H9 (cell line): ENCODE data around the gene CES2. TPM values are rescaled to one million over a fixed set of nuclear protein-coding genes. Genes with fewer than 3 reads are reported as not detected.

ENCODE experiments used
- DNase-seq: peaks from one replicate; pipeline ENCODE4 v3.0.0-alpha.2; 2017
- H2AFZ ChIP-seq: one replicate; pipeline ENCODE4 v1.6.1; 2013; ENCODE audit warnings: mild to moderate bottlenecking, low read length, control low read depth, moderate library complexity
- H2AK5ac ChIP-seq: 2 replicates; pipeline ENCODE4 v1.6.1; 2013; ENCODE audit warnings: low read length, control low read depth, mixed read lengths; ENCODE audit not compliant: insufficient read length
- H2BK120ac ChIP-seq: one replicate; pipeline ENCODE4 v1.6.1; 2013; ENCODE audit warnings: low read depth, mild to moderate bottlenecking, low read length, control low read depth, inconsistent platforms; ENCODE audit not compliant: poor library complexity, severe bottlenecking
- H2BK12ac ChIP-seq: 2 replicates; pipeline ENCODE4 v1.6.1; 2013; ENCODE audit warnings: low read length, control low read depth, mixed read lengths, low read depth; ENCODE audit not compliant: insufficient read length
- H2BK15ac ChIP-seq: 2 replicates; pipeline ENCODE4 v1.6.1; 2013; ENCODE audit warnings: low read depth, low read length, control low read depth
- H2BK20ac ChIP-seq: one replicate; pipeline ENCODE4 v1.6.1; 2013; ENCODE audit warnings: low read depth, mild to moderate bottlenecking, low read length, control low read depth, inconsistent platforms; ENCODE audit not compliant: poor library complexity, severe bottlenecking
- H2BK5ac ChIP-seq: 2 replicates; pipeline ENCODE4 v1.6.1; 2013; ENCODE audit warnings: low read length, control low read depth, mixed read lengths; ENCODE audit not compliant: insufficient read length
- H3K14ac ChIP-seq: 2 replicates; pipeline ENCODE4 v1.6.1; 2013; ENCODE audit warnings: low read length, control low read depth; ENCODE audit not compliant: insufficient read depth
- H3K18ac ChIP-seq: 2 replicates; pipeline ENCODE4 v1.6.1; 2013; ENCODE audit warnings: low read depth, mild to moderate bottlenecking, mixed read lengths, low read length, control low read depth; ENCODE audit not compliant: insufficient read length
- H3K23ac ChIP-seq: 2 replicates; pipeline ENCODE4 v1.6.1; 2013; ENCODE audit warnings: low read length, control low read depth, mixed read lengths, low read depth; ENCODE audit not compliant: insufficient read length
- H3K23me2 ChIP-seq: 2 replicates; pipeline ENCODE4 v1.6.1; 2013; ENCODE audit warnings: low read depth, mild to moderate bottlenecking, mixed read lengths, low read length, control low read depth; ENCODE audit not compliant: insufficient read length, poor library complexity, severe bottlenecking
- H3K27ac ChIP-seq: 2 replicates; pipeline ENCODE4 v1.5.1; 2013; ENCODE audit warnings: low read length, control low read depth, mixed read lengths, low read depth; ENCODE audit not compliant: insufficient read length
- H3K27me3 ChIP-seq: 2 replicates; pipeline ENCODE4 v1.6.1; 2013; ENCODE audit warnings: low read length, control low read depth, inconsistent platforms; ENCODE audit not compliant: insufficient read depth
- H3K4ac ChIP-seq: 2 replicates; pipeline ENCODE4 v1.6.1; 2013; ENCODE audit warnings: low read depth, mild to moderate bottlenecking, control low read depth, inconsistent platforms, low read length, moderate library complexity
- H3K4me1 ChIP-seq: 2 replicates; pipeline ENCODE4 v1.6.1; 2013; ENCODE audit warnings: low read length, control low read depth, inconsistent platforms; ENCODE audit not compliant: insufficient read depth
- H3K4me2 ChIP-seq: 2 replicates; pipeline ENCODE4 v1.6.1; 2013; ENCODE audit warnings: low read length, control low read depth, mixed read lengths; ENCODE audit not compliant: insufficient read length, insufficient read depth
- H3K56ac ChIP-seq: 2 replicates; pipeline ENCODE4 v1.6.1; 2013; ENCODE audit warnings: low read depth, mild to moderate bottlenecking, mixed read lengths, low read length, control low read depth; ENCODE audit not compliant: insufficient read length
- H3K79me1 ChIP-seq: 2 replicates; pipeline ENCODE4 v1.6.1; 2013; ENCODE audit warnings: low read depth, mild to moderate bottlenecking, moderate library complexity, low read length, control low read depth, inconsistent platforms; ENCODE audit not compliant: insufficient read depth, poor library complexity, severe bottlenecking
- H3K79me2 ChIP-seq: 2 replicates; pipeline ENCODE4 v1.6.1; 2013; ENCODE audit warnings: low read length, control low read depth, inconsistent platforms; ENCODE audit not compliant: insufficient read depth
- H3K9ac ChIP-seq: 2 replicates; pipeline ENCODE4 v1.6.1; 2013; ENCODE audit warnings: low read length, control low read depth, mixed read lengths; ENCODE audit not compliant: insufficient read length; ENCODE audit errors: extremely low read depth
- H3K9me3 ChIP-seq: one replicate; pipeline ENCODE4 v1.6.1; 2013; ENCODE audit warnings: low read depth, low read length, inconsistent platforms; ENCODE audit not compliant: control insufficient read depth
- H3T11ph ChIP-seq: one replicate; pipeline ENCODE4 v1.6.1; 2013; ENCODE audit warnings: mild to moderate bottlenecking, low read length, control low read depth, inconsistent platforms
- H4K20me1 ChIP-seq: one replicate; pipeline ENCODE4 v1.6.1; 2013; ENCODE audit not compliant: control insufficient read depth, insufficient read length, insufficient read depth
- H4K5ac ChIP-seq: 2 replicates; pipeline ENCODE4 v1.6.1; 2013; ENCODE audit warnings: low read depth, mild to moderate bottlenecking, mixed read lengths, low read length, control low read depth; ENCODE audit not compliant: insufficient read length
- H4K8ac ChIP-seq: replicated peaks from 2 replicates; pipeline ENCODE4 v1.6.1; 2013; ENCODE audit warnings: low read length, control low read depth, mixed read lengths, low read depth; ENCODE audit not compliant: insufficient read length
- H4K91ac ChIP-seq: 2 replicates; pipeline ENCODE4 v1.6.1; 2013; ENCODE audit warnings: low read depth, mild to moderate bottlenecking, moderate library complexity, mixed read lengths, low read length, control low read depth; ENCODE audit not compliant: insufficient read length
- H3K27ac Mint-ChIP-seq, 3 experiments: 2 replicates in 2 of 3; 3 replicates in 1 of 3; pipeline ENCODE4 v1.8.0; 2020 to 2021; ENCODE audit warnings: mixed read lengths in 3 of 3, mild to moderate bottlenecking in 1 of 3, moderate library complexity in 1 of 3
- H3K27me3 Mint-ChIP-seq: 2 replicates; pipeline ENCODE4 v1.8.0; 2021; ENCODE audit warnings: low read depth, mild to moderate bottlenecking, moderate library complexity, mixed read lengths
- H3K36me3 Mint-ChIP-seq, 3 experiments: 2 replicates in 2 of 3; 3 replicates in 1 of 3; pipeline ENCODE4 v1.8.0; 2020 to 2021; ENCODE audit warnings: low read depth in 3 of 3, mixed read lengths in 3 of 3; ENCODE audit not compliant: insufficient read depth in 1 of 3
- H3K4me1 Mint-ChIP-seq, 2 experiments: 2 replicates each; pipeline ENCODE4 v1.8.0; 2020; ENCODE audit warnings: mixed read lengths in 2 of 2
- H3K4me3 Mint-ChIP-seq, 2 experiments: 2 replicates in 1 of 2; 3 replicates in 1 of 2; pipeline ENCODE4 v1.8.0; 2020 to 2021; ENCODE audit warnings: mild to moderate bottlenecking in 2 of 2, mixed read lengths in 2 of 2, moderate library complexity in 1 of 2
- H3K9me3 Mint-ChIP-seq, 2 experiments: 2 replicates in 1 of 2; 3 replicates in 1 of 2; pipeline ENCODE4 v1.8.0; 2020; ENCODE audit warnings: mild to moderate bottlenecking in 2 of 2, mixed read lengths in 2 of 2, moderate library complexity in 1 of 2
- CTCF ChIP-seq: fragments of 200-600 bp; sonication (generic); conservative IDR thresholded peaks from 3 replicates; pipeline ENCODE4 v1.8.0; 2021; ENCODE audit warnings: antibody characterized with exemption, mild to moderate bottlenecking
- WGBS: extraction: QIAGEN DNeasy Blood & Tissue Kit; methylation state at CpG from one replicate; pipeline ENCODE4 v1.1.7; 2013; ENCODE audit warnings: missing lambda C conversion rate, low lambda C conversion rate, mixed read lengths; ENCODE audit not compliant: insufficient read length; ENCODE audit errors: extremely low coverage; 5-methylcytosine and 5-hydroxymethylcytosine counted together
- total RNA-seq: library from RNA; stranded (reverse); gene quantifications from 2 replicates; pipeline ENCODE4 v1.2.1, GENCODE V29; 2021

The CES2 gene
- total RNA-seq, 1 experiment from 2014 or later: 28.2 TPM

DNA sequence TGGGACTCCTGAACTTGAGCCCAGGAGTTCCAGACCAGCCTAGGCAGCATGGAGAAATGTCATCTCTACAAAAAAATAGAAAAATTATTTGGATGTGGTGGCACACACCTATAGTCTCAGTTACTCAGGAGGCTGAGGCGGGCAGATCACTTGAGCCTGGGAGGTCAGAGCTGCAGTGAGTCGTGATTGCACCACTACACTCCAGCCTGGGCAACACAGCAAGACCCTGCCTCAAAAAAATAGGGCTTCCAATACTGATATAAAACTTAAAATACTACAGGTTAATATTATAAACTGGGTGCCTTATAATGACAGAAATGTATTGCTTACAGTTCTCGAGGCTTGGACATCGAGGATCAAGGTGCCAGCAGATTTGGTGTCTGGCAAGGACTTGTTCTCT is 10.6 kb downstream of the CES2 start:
- Histone ChIP-seq H4K91ac (no peak overlapping the region), H4K20me1 (no peaks in the 10 kb centered on the region), H2BK20ac (no peak overlapping the region), H3K18ac (no peak overlapping the region), H3K4ac (no peak overlapping the region), H3T11ph (no peak overlapping the region), H3K9me3 (no peaks in the 10 kb centered on the region), H3K23me2 (no peaks in the 10 kb centered on the region), H2BK12ac (no peak overlapping the region), H4K5ac (no peak overlapping the region), H2BK15ac (no peak overlapping the region), H3K79me2 (no peaks in the 10 kb centered on the region), H3K4me2 (no peak overlapping the region), H2BK120ac (no peak overlapping the region), H2BK5ac (no peak overlapping the region), H3K56ac (no peak overlapping the region), H3K79me1 (no peaks in the 10 kb centered on the region), H4K8ac (no peak overlapping the region), H3K27me3 (peaks cover 14% of the 10 kb centered on the region; the same call in 1 of the 2 replicates), H3K4me1 (no peaks in the 10 kb centered on the region), H3K9ac (no peak overlapping the region), H3K14ac (no peak overlapping the region), H2AFZ (no peak overlapping the region), H3K23ac (no peak overlapping the region), H2AK5ac (no peak overlapping the region), H3K27ac (no peak overlapping the region)
- peaks cover 7 to 26% (median 25%) of the 10 kb centered on the region in 3 experiments; a peak in 6 of 7 replicates for H3K36me3 Mint-ChIP-seq
- H3K27me3 Mint-ChIP-seq: peaks cover 2% of the 10 kb centered on the region
- no CpG with 5 or more reads among the region's 4 CpGs for WGBS
- no peaks in the 10 kb centered on the region for H3K9me3 Mint-ChIP-seq
- H3K27ac Mint-ChIP-seq: no peak overlapping the region
- DNase-seq: no peak
- no peak overlapping the region for H3K4me3 Mint-ChIP-seq
- H3K4me1 Mint-ChIP-seq: peaks cover 2 to 4% of the 10 kb centered on the region in 2 experiments; a peak in 2 of 4 replicates
- TF ChIP-seq CTCF: no peak
